HepG2 (cell line): Measurements from ENCODE around the gene MAN2A2. TPM values are rescaled to one million over a fixed set of nuclear protein-coding genes. Genes with fewer than 3 reads are reported as not detected.

Experiments
- ASH2L ChIP-seq: fragments of 300-600, 200-600 bp; sonication (generic); IDR thresholded peaks from 2 replicates; pipeline ENCODE4 v1.7.0; 2017; ENCODE audit warnings: low read depth, mild to moderate bottlenecking, moderate library complexity, mixed read lengths, low read length; ENCODE audit not compliant: insufficient read length
- DDIT3 ChIP-seq: sonication (generic); formaldehyde crosslinking; IDR thresholded peaks from 2 replicates; pipeline ENCODE4 v1.4.0; 2020; ENCODE audit warnings: mild to moderate bottlenecking, missing genetic modification reagents
- HCFC1 ChIP-seq: fragments of 150-350 bp; IDR thresholded peaks from 2 replicates; pipeline ENCODE4 v1.6.1; 2014; ENCODE audit warnings: low read depth, low read length
- KMT2B ChIP-seq: IDR thresholded peaks from 2 replicates; pipeline ENCODE4 v1.6.1; 2016; ENCODE audit warnings: missing genetic modification reagents, missing compliant biosample characterization
- MNT ChIP-seq: fragments of 450-650 bp; IDR thresholded peaks from 2 replicates; pipeline ENCODE4 v1.6.1; 2016
- MXD3 ChIP-seq: IDR thresholded peaks from 2 replicates; pipeline ENCODE4 v1.6.1; 2016; ENCODE audit warnings: mild to moderate bottlenecking, missing biosample characterization, missing genetic modification reagents
- NFE2L1 ChIP-seq: sonication (generic); formaldehyde crosslinking; IDR thresholded peaks from 2 replicates; pipeline ENCODE4 v1.4.0; 2020; ENCODE audit warnings: missing genetic modification reagents, mild to moderate bottlenecking, borderline replicate concordance
- NONO ChIP-seq, 2 experiments: fragments of 450-650 bp in 1 of 2; sonication (generic) in 1 of 2; formaldehyde crosslinking in 1 of 2; IDR thresholded peaks in 1 of 2; conservative IDR thresholded peaks in 1 of 2; 2 replicates each; pipeline versions ENCODE4 v1.6.1 to v1.8.0; 2017 to 2022; ENCODE audit warnings: mild to moderate bottlenecking in 1 of 2, missing genetic modification reagents in 1 of 2, moderate library complexity in 1 of 2
- POLR2AphosphoS2 ChIP-seq: IDR thresholded peaks from 2 replicates; pipeline ENCODE4 v1.6.1; 2011; ENCODE audit warnings: low read depth, low read length, improper control_type of control experiment
- SRF ChIP-seq: IDR thresholded peaks from 2 replicates; pipeline ENCODE4 v1.6.1; 2011; ENCODE audit warnings: mild to moderate bottlenecking, low read depth, low read length, moderate library complexity
- SRSF9 ChIP-seq: fragments of 200-400 bp; formaldehyde crosslinking; IDR thresholded peaks from 2 replicates; pipeline ENCODE4 v1.6.1; 2018; ENCODE audit warnings: borderline replicate concordance, mild to moderate bottlenecking, low read depth, low read length; ENCODE audit not compliant: insufficient read depth, poor library complexity, severe bottlenecking
- TFDP1 ChIP-seq: IDR thresholded peaks from 2 replicates; pipeline ENCODE4 v1.6.1; 2016; ENCODE audit warnings: missing compliant biosample characterization, missing genetic modification reagents, borderline replicate concordance
- TIGD3 ChIP-seq: sonication (generic); formaldehyde crosslinking; IDR thresholded peaks from 2 replicates; pipeline ENCODE4 v1.5.1; 2020; ENCODE audit warnings: mild to moderate bottlenecking, missing genetic modification reagents, borderline replicate concordance
- ZC3H4 ChIP-seq: sonication (generic); formaldehyde crosslinking; IDR thresholded peaks from 2 replicates; pipeline ENCODE4 v1.4.0; 2020; ENCODE audit warnings: missing genetic modification reagents, borderline replicate concordance
- ZNF10 ChIP-seq: sonication (generic); formaldehyde crosslinking; IDR thresholded peaks from 2 replicates; pipeline ENCODE4 v1.4.0; 2020; ENCODE audit warnings: mild to moderate bottlenecking, low read depth, missing genetic modification reagents, borderline replicate concordance
- ZNF160 ChIP-seq: sonication (generic); formaldehyde crosslinking; IDR thresholded peaks from 2 replicates; pipeline ENCODE4 v1.8.0; 2022; ENCODE audit warnings: mild to moderate bottlenecking, inconsistent platforms, missing genetic modification reagents
- ZNF326 ChIP-seq: sonication (generic); formaldehyde crosslinking; IDR thresholded peaks from 2 replicates; pipeline ENCODE4 v1.4.0; 2020; ENCODE audit warnings: missing genetic modification reagents, borderline replicate concordance
- ZNF574 ChIP-seq: sonication (generic); formaldehyde crosslinking; IDR thresholded peaks from 2 replicates; pipeline ENCODE4 v1.4.0; 2020; ENCODE audit warnings: missing genetic modification reagents
- ZNF761 ChIP-seq: sonication (generic); formaldehyde crosslinking; conservative IDR thresholded peaks from 2 replicates; pipeline ENCODE4 v1.4.0; 2020; ENCODE audit warnings: mild to moderate bottlenecking, missing genetic modification reagents
- ZNF816 ChIP-seq: sonication (generic); formaldehyde crosslinking; IDR thresholded peaks from 2 replicates; pipeline ENCODE4 v1.8.0; 2022; ENCODE audit warnings: missing genetic modification reagents, mild to moderate bottlenecking, borderline replicate concordance
- polyA plus RNA-seq, 8 experiments: library from polyadenylated mRNA; depleted of rRNA in 3 of 8; stranded (reverse) in 7 of 8; unstranded in 1 of 8; fragments of >200 nt; fragmentation: Illumina TruSeq in 4 of 8; extraction: Trizol in 4 of 8; gene quantifications; 2 replicates each; pipeline versions ENCODE4 v1.2.1 to v1.2.3, GENCODE V29; 2011 to 2016; ENCODE audit warnings: low read depth in 4 of 8, missing spikeins in 1 of 8, mixed read lengths in 1 of 8; ENCODE audit not compliant: insufficient read depth in 1 of 8
- total RNA-seq, 5 experiments: library from RNA; depleted of rRNA; stranded (reverse); fragments of >200 nt; fragmentation: Illumina TruSeq; extraction: Trizol; gene quantifications; 2 replicates each; pipeline ENCODE4 v1.2.3, GENCODE V29; 2016; ENCODE audit warnings: low read depth in 1 of 5

The MAN2A2 gene
- total and polyA plus RNA-seq, 2 of the 13 experiments (the other 11 are each of a cell fraction or from before 2014, with no cell fraction given): 17.5 to 51.5 TPM

- TF ChIP-seq TIGD3 (CRISPR knock-in tag) (no peak; the same call in 1 of the 2 replicates), ZNF10 (CRISPR knock-in tag) (no peak), ZNF160 (CRISPR knock-in tag) (peak; percentile 6; the same call in 1 of the 2 replicates), DDIT3 (CRISPR knock-in tag) (no peak), ZC3H4 (CRISPR knock-in tag) (no peak), POLR2AphosphoS2 (no peak), HCFC1 (0 out of 2 replicates have a peak, but pooled peaks have one; percentile 8), ASH2L (peak; percentile 64), ZNF326 (CRISPR knock-in tag) (no peak), ZNF761 (CRISPR knock-in tag) (no peak), SRSF9 (no peak), NONO (IDR thresholded peaks at IDR 0.05) (no peak), NONO (CRISPR knock-in tag; conservative IDR thresholded peaks at IDR 0.05) (peak; percentile 72), KMT2B (CRISPR knock-in tag) (peak; percentile 22; the same call in 1 of the 2 replicates), MXD3 (peak; percentile 83; the same call in 1 of the 2 replicates), ZNF816 (CRISPR knock-in tag) (no peak), TFDP1 (CRISPR knock-in tag) (peak; percentile 69; the same call in 1 of the 2 replicates), SRF (no peak), MNT (no peak), NFE2L1 (CRISPR knock-in tag) (no peak), ZNF574 (CRISPR knock-in tag) (peak; percentile 99)
Measured at GRCh38 chr15:90931828-90932659, 28.9 kb downstream of the MAN2A2 start, which contains the start of gene HDDC3 (continued).
